RWPE1 (cell line): Measurements from ENCODE around the gene HCFC1.

Experiments
- CTCF ChIA-PET: fragments of 350-600 bp; sonication (Branson Sonifier 250); formaldehyde crosslinking; extraction: SDS; loops from one replicate; lab custom pipeline; 2021; lab: Yijun Ruan, JAX
- POLR2A ChIA-PET: fragments of 400-600 bp; formaldehyde crosslinking; extraction: SDS; loops from one replicate; lab custom pipeline; 2020; ENCODE audit warnings: antibody characterized with exemption; ENCODE audit not compliant: low non-redundant PET; lab: Yijun Ruan, JAX
- DNase-seq: peaks from one replicate; pipeline ENCODE4 v3.0.0; 2012; ENCODE audit warnings: low spot score
- H3K27ac ChIP-seq: fragments of 450-650 bp; 2 replicates; pipeline ENCODE4 v1.5.1; 2017
- TF ChIP-seq, protein P1 (sequence below): fragments of 450-650 bp; conservative IDR thresholded peaks from 2 replicates; pipeline ENCODE4 v1.5.1; 2017; ENCODE audit warnings: low read depth, mild to moderate bottlenecking

HCFC1 gene

GRCh38 chrX:154018518-154019060 is 47.0 kb upstream of the HCFC1 start:
- ChIA-PET CTCF (no interaction called here), POLR2A (interaction anchor here (0.6 kb wide), 1 partner anchor 294 kb away, joined by 4 read pairs; the partner anchor contains the start of gene BCAP31)
- no peak for DNase-seq
- H3K27ac ChIP-seq = peak overlapping the region; percentile 89
- TF ChIP-seq, protein P1, sequence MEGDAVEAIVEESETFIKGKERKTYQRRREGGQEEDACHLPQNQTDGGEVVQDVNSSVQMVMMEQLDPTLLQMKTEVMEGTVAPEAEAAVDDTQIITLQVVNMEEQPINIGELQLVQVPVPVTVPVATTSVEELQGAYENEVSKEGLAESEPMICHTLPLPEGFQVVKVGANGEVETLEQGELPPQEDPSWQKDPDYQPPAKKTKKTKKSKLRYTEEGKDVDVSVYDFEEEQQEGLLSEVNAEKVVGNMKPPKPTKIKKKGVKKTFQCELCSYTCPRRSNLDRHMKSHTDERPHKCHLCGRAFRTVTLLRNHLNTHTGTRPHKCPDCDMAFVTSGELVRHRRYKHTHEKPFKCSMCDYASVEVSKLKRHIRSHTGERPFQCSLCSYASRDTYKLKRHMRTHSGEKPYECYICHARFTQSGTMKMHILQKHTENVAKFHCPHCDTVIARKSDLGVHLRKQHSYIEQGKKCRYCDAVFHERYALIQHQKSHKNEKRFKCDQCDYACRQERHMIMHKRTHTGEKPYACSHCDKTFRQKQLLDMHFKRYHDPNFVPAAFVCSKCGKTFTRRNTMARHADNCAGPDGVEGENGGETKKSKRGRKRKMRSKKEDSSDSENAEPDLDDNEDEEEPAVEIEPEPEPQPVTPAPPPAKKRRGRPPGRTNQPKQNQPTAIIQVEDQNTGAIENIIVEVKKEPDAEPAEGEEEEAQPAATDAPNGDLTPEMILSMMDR = no peak

GRCh38 chrX:154017766-154018517 is 46.3 kb upstream of the HCFC1 start:
- ChIA-PET CTCF (no interaction called here), POLR2A (interaction anchor here (0.6 kb wide), 1 partner anchor 294 kb away, joined by 4 read pairs; the partner anchor contains the start of gene BCAP31)
- TF ChIP-seq, protein P1 = no peak
- peak overlapping the region; percentile 89 for H3K27ac ChIP-seq
- no peak for DNase-seq

GRCh38 chrX:154016366-154017076 is 44.9 kb upstream of the HCFC1 start:
- TF ChIP-seq, protein P1 = no peak
- POLR2A ChIA-PET = no interaction called here
- H3K27ac ChIP-seq = peak overlapping the region; percentile 89
- CTCF ChIA-PET = no interaction called here
- no peak for DNase-seq

GRCh38 chrX:154015581-154016264 is 44.1 kb upstream of the HCFC1 start:
- CTCF ChIA-PET = interaction anchor here (0.5 kb wide), 1 partner anchor 39 kb away, joined by 3 read pairs; no protein-coding TSS in a partner anchor
- peak overlapping the region; percentile 89 for H3K27ac ChIP-seq
- TF ChIP-seq, protein P1 = no peak
- POLR2A ChIA-PET = no interaction called here
- DNase-seq = no peak

DNA sequence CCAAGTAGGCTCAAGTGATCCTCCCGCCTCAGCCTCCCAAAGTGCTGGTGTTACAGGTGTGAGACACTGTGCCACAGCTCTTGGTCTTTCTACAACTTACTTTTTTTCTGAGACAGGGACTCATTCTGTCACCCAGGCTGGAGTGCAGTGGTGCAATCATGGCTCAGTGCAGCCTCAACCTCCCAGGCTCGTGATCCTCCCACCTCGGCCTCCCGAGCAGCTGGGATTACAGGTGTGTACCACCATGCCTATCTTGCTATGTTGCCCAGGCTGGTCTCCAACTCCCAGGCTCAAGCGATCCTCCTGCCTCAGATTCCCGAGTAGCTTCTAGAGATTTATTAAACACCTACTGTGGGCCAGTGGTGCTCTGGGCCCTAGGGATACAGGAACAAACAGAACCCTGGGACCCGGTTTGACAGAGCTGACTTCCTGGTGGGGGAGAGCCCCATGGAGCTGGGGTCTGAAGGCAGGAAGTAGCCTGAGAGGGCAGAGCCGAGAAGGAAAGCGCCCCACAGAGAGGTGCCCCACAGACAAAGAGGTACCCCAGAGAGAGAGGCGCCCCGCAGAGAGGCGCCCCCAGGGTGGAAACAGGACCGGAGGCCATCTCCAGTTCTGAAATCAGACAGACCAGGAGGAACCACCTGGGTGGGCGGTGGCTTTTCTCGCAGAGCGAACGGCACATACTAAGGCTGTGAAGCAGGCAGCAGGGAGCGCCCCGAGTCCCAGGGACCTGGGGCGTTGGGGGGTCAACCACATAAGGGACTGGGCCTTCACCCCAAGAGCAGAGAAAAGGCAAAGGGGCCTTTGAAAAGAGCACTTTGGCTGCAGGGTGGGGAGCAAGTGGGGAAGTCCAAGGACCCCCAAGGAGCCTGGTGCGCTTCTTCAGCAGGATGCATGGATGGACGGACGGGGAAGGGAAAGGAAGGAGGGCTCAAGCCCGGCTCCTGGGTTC is 43.1 kb upstream of the HCFC1 start:
- TF ChIP-seq, protein P1 = no peak
- CTCF ChIA-PET = interaction anchor here (0.5 to 1.1 kb wide), 3 partner anchors 22 to 40 kb away, joined by 3 read pairs; no protein-coding TSS in a partner anchor
- POLR2A ChIA-PET = no interaction called here
- H3K27ac ChIP-seq = peak overlapping the region; percentile 89
- no peak for DNase-seq
